ENCODE data around the gene TOLLIP.

The TOLLIP gene

GRCh38 chr11:1277936-1278512, 31.4 kb downstream of the TOLLIP start:
- in situ Hi-C loops (cut with MboI; ENCODE audit: low sequenced_read_pairs, unreplicated experiment) = no loop called here
- no peak for DNase-seq (ENCODE audit: low spot score)
- no peak for TF ChIP-seq CTCF (IDR thresholded peaks at IDR 0.05; ENCODE audit: borderline replicate concordance, control extremely low read depth, extremely low read depth, insufficient read depth, missing control alignments)

GRCh38 chr11:1276866-1277615, 32.4 kb downstream of the TOLLIP start:
- no peak for DNase-seq (ENCODE audit: low spot score)
- in situ Hi-C loops (cut with MboI; ENCODE audit: low sequenced_read_pairs, unreplicated experiment) = no loop called here
- TF ChIP-seq CTCF (IDR thresholded peaks at IDR 0.05; ENCODE audit: borderline replicate concordance, control extremely low read depth, extremely low read depth, insufficient read depth, missing control alignments) = no peak

DNA sequence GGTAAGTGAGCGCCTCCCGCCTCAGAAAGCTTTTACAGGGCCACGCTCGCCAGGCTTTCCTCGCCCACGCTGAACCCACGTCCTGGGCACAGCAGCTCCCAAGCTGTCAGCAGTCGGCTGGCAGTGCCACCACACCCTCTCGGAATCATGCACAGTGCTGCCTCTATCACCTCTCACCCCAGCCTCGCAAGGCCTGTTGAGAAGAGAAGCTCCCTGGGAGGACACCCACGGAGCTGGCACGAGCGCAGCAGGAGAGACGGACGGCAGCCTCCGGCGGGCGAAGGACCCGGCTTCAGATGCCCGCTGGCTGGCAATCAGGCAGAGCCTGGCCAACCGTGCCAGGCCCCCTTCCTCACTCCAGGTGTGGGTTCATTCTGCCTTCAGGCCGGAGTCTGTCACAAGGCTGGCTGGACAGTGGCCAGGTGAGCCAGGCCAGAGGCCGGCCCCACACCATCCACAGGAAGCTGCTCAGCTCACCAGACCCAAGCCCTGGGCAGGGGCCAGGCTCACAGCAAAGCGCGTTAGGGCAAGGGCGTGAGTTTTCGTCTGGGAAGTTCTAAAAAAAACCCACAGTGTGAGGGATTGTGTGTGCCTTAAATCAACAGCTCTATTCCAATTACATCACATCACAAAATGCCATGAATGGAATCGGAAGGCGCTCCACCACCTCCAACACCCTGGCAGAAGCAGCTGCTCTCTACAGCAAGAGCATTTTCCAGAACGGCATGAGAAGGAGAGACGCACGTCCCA, 33.2 kb downstream of the TOLLIP start:
- TF ChIP-seq CTCF (IDR thresholded peaks at IDR 0.05; ENCODE audit: borderline replicate concordance, control extremely low read depth, extremely low read depth, insufficient read depth, missing control alignments) = no peak
- in situ Hi-C loops (cut with MboI; ENCODE audit: low sequenced_read_pairs, unreplicated experiment) = no loop called here
- no peak for DNase-seq (ENCODE audit: low spot score)

- TF ChIP-seq CTCF (IDR thresholded peaks at IDR 0.05; ENCODE audit: borderline replicate concordance, control extremely low read depth, extremely low read depth, insufficient read depth, missing control alignments) = no peak
- DNase-seq (ENCODE audit: low spot score) = no peak
- in situ Hi-C loops (cut with MboI; ENCODE audit: low sequenced_read_pairs, unreplicated experiment) = no loop called here
These were observed 34.4 kb downstream of the TOLLIP start for GRCh38 chr11:1275021-1275420.

DNA sequence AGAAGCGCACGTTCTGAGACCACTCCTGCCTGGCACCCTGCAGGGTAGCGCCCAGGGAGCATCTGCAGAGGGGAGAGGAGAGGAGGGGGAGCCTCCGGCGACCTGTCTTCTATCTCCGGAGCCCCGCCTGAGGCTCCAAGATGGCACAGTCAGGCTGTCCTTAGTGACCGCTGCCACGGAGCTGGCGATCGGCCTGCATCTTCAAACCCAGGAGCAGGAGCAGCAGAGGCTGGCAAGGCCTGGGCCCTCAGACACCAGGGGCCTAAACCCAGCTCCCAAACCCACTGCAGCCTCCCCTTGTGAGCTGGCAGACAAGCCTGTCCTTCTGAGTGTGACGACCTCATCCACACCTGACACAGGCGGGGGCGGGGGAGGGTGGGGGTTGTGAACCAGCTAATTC, 34.9 kb downstream of the TOLLIP start:
- no peak for TF ChIP-seq CTCF (IDR thresholded peaks at IDR 0.05; ENCODE audit: borderline replicate concordance, control extremely low read depth, extremely low read depth, insufficient read depth, missing control alignments)
- in situ Hi-C loops (cut with MboI; ENCODE audit: low sequenced_read_pairs, unreplicated experiment) = no loop called here
- no peak for DNase-seq (ENCODE audit: low spot score)

DNA sequence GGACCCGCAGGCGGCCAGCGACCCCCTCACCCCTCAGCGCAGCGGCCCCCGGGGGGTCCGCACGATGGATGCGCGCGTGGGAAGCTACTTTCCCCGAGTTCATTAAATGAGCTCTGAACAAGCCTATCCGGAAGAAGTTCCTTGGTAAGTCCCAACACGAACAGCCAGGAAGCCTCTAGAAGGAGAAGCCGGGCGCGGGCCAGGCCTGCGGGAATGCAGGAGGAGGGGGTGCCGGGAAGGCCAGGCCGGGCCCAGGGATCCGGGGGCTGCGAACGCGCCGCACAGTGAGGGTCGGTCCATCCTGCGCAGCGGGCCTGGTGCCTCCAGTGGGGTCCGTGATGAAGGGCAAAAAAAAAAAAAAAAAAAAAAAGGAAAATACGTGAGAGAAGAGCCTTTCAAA, 36.9 kb downstream of the TOLLIP start:
- TF ChIP-seq CTCF (IDR thresholded peaks at IDR 0.05; ENCODE audit: borderline replicate concordance, control extremely low read depth, extremely low read depth, insufficient read depth, missing control alignments) = no peak
- in situ Hi-C loops (cut with MboI; ENCODE audit: low sequenced_read_pairs, unreplicated experiment) = no loop called here

More for the DNA sequence above, 36.9 kb downstream of the TOLLIP start:
- DNase-seq (ENCODE audit: low spot score) = no peak

Measured in GM13976 (cell line).